Left lobe of liver (tissue), 2 donors: ENCODE data around the gene MAD1L1. TPM values are rescaled to one million over a fixed set of nuclear protein-coding genes. Genes with fewer than 3 reads are reported as not detected.

Experiments used
- ATAC-seq: fragments of 200-7000 bp; cut with Tn5 transposase; one replicate; pipeline ENCODE4 v1.9.1; 2020; ENCODE audit warnings: mild to moderate bottlenecking, moderate library complexity
- DNase-seq: peaks from one replicate; pipeline ENCODE4 v3.0.0-alpha.2; 2020; ENCODE audit warnings: low spot score
- total RNA-seq: library from RNA; stranded (reverse); gene quantifications from one replicate; pipeline ENCODE4 v1.2.1, GENCODE V29; 2021
- donor health status: DM: no; HTN: no; CAD: no; lungs with moderate emphysema.
- donor health status: DM: no; HTN: yes; CAD: no.

MAD1L1 gene
- total RNA-seq, 1 donor from 2014 or later = 24.9 TPM

- ATAC-seq = no peak
- DNase-seq = no peak
Observed at GRCh38 chr7:1925349-1925748, 307.4 kb downstream of the MAD1L1 start.

DNA sequence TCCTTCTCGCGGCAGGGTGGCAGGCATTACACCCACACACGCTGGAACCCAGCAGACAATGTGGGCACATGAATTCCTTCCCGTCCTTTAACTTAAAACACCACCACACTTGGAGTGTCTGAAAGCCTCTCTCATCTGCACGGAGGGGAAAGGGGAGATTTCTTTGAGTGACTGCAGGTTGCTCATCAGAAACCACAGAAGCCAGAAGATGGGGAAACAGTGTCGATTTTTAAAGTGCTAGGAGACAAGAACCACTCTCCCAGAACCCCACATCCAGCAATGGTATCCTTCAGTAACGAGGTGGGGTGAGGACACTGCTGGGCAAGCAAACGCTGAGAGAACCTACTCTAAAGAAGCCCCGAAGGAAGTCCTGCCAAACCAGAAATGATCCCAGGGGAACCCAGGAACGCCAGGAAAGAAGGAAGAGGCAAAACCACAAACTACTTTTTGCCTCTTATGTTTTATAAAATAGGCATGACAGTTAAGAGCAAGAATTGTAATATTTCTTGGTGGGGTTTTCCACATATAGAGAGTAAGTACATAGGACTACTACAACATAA is 308.4 kb downstream of the MAD1L1 start:
- DNase-seq (no peak), ATAC-seq (no peak)

DNA sequence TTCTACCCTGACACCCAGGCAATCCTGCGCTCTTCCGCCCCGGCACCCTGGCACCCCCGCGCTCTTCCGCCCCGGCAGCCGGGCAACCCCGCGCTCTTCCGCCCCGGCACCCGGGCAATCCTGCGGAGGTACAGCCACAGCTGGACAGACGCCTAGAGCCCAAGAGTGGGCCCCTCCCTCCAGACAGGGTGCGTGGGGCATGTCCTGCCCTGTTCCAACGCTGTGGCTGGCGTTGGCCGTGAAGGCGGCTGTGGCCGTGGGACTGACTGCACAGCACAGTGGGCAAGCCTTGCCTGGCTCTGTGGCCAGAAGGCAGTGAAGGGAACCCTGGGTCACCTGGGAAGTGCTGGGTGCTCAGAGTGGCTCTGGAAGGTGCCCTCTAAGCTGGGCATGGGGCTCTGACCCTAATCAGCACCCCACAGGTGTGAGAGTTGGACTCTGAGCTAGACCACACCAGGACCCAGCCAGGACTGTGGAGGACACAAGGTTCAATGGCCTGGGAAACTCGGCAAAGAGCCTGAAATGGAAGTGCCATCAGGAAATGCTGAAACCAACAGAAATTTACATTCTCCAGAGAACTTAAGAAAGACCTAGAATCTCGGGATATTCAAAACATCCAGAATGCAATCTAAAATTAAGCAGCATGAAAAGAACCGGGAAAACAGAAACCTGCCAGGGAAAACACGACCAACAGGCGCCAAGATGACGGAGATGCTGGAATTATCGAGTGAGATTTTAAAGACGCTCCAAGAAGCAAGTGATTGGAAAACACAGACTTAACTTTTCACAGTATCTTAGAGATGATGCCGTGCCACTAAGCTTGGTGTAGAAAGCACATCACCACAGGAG is 309.1 kb downstream of the MAD1L1 start:
- ATAC-seq = peak; percentile 73
- peak; percentile 92 for DNase-seq

DNA sequence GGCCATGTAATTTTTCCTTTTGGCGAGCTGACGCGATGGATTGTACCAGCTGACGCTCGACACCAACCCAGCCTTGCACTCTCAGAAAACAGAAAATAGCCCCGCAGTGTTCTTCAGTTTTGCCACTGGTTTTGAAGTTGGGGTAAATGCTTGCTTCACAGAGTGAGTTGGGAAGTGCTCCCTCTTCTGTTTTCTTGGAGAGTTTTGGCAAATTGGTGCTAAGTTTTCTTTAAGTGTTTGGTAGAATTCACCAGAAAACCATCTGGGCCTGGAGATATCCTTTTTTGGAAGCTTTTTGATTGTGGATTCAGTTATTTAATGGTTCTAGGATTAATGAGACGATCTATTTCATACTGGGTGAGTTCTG is 309.9 kb downstream of the MAD1L1 start:
- ATAC-seq (no peak), DNase-seq (no peak)

DNA sequence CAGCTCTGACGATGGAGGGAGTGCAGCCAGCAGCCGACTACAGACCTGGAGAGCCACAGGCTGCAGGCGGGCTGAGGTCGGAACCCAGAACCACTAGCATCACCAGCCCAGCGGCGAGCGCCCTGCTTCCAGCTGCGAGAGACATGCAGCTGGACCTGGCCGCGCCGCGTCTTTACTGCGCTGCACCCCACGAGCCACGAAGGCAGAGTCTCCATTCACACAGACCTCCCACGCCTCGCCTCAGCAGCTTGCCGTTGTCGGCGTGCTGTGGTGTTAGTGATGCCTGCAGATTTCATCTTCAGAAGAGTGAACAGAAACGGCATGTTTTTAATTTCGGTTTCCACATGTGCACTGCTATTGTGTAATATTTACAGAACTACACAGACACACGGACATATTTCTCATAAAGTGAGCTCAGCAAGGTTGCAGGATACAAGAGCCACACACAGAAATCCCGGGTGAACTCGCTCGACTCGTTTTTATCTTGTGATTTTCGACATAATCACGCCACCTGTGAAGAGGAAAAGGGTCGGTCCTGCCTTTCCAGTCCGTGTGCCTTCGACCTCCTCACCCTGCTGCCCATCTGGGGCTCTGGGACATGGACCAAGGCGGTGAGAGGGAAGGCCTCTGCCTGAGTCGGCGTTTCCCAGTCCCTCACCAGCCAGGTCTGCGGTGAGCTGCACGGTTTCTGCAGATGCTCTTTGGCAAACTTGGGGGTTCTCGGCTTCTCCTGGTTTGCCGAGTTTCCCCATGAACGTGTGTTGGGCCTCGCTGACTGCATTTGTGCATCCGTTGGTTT is 310.5 kb downstream of the MAD1L1 start:
- ATAC-seq = peak; percentile 7
- no peak for DNase-seq

DNA sequence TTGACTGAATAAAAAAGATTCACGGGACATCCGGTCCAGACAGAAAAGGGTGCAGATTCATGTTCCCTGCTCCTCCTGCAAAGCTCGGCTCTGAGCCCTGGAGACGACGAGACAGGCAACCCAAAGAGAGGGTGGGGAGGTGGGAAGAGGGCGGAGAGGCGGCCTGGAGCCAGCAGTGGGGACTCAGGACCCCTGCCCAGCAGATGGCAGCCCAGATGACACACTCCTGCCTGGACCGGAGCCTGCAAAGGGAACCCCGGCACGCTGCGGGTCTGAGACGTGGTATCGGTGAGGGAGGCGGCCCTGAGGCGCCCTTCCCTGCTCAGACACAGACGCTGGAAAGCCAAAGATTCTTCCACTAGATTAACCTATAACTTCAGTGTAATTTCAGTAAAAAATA is 311.9 kb downstream of the MAD1L1 start:
- DNase-seq = no peak
- ATAC-seq = no peak

DNA sequence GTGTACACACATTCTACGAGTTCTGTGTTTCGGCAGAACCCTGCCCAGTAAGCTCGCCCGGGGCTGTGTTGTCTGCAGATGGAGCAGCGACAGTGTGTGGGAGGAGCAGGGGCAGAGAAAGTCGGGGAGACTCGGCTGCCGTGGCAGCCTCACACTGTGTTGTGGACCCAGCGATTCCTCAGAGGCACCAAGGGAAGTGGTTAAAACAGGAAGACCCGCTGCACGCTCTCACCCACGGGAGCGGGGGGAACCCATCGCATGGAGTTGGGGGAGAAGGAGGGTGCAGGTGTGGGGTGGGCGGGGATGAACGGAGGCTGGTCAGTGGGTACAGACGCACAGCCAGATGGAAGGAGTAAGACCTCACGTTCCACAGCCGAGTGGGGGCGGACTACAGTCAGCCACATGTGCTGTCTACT is 312.5 kb downstream of the MAD1L1 start:
- DNase-seq (no peak), ATAC-seq (no peak)

GRCh38 chr7:1919539-1920265 is 313.0 kb downstream of the MAD1L1 start:
- peak; percentile 95 for DNase-seq
- ATAC-seq = peak; percentile 68

DNA sequence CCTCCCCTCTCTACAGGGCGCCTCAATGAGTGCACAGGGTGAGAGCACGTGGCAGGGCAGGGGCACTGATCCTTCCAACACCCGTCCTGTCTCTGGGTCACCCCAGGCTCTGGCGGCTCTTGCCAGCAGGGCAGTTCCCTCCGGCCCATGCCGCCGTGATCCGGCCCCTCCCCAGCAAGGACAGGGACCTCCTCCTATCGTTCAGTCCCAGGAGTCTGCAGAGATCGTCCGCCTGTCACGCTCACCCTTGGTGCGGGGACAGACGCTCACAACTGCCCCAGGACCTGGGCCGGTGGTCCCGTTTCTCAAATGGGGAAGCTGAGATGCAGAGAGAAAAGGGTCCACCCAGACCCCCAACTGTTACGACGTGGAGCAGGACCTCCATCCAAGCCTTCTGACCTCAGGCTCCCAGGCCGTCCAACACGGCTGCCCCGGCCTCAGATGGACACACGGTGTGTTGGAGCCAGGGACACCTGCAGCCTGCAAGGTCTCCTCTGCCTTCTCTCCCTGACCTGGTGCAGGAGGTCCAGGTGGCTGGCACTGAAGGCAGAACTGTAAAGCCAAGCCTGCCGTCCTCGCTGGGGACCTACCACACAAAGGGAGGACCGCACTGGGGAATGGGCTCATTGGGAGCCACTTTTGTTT is 313.7 kb downstream of the MAD1L1 start:
- no peak for DNase-seq

GRCh38 chr7:1918063-1918645 is 314.6 kb downstream of the MAD1L1 start:
- ATAC-seq (no peak), DNase-seq (no peak)

More for the DNA sequence above, 313.7 kb downstream of the MAD1L1 start:
- no peak for ATAC-seq

DNA sequence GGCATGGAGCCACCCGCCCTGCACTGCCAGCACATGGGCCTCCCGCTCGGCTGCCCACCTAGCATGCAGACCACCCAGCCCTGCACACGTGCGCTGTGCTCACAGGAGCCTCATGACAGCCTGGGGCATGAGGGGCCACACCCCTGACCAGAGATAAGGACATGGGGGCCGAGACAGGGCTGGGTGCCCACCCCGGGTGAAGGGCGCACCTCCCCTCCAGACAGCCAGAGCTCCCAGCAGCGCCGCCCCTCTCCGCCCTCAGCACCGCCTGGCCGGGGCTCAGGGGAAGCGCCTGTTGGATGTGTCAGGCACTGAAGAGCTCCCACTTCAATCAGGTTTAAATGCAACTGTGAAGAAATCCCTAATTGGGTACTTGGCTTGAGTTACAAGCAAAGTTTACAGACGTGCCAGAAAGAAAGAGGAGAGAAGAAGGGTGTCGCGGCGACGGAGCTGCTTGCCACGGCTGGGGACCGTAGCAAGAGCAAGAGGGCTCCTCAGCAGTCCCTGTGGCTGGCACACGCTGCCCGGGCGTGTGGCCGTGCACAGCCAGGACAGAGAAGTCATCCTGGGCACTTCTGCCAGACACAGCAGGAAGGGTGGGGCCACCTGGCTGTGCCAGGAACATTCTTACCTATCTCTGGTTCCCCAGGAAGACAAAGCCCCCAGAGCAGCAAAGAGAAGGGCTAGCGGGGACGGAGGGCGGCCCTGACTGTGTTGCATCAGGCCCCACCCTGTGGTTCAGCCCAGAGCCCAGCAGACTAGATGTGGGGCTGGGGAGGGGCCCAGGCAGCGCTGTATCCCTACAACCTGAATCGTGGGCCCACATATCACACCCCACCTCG is 315.3 kb downstream of the MAD1L1 start:
- no peak for DNase-seq
- ATAC-seq = no peak

DNA sequence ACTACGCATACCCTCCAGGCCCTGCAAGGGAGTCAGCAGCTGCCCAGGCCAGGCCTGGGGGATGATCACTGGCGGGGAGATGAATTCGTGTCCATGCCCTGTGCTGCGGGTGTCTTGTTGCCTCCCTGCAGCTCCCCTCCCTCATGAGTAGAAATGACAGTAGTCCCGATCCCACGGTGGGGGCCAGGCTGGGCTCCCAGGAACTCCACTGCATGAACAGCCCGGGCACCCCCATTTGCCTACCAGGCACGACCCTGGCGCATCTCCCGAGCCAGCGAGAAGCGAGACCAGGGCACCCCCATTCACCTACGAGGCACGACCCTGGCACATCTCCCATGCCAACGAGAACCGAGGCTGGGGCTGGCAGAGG is 316.2 kb downstream of the MAD1L1 start:
- DNase-seq = no peak

GRCh38 chr7:1915956-1916600 is 316.7 kb downstream of the MAD1L1 start:
- DNase-seq (no peak), ATAC-seq (no peak)

More for the DNA sequence above, 316.2 kb downstream of the MAD1L1 start:
- ATAC-seq = no peak

- no peak for ATAC-seq
- no peak for DNase-seq
Observed at GRCh38 chr7:1915326-1915725, 317.4 kb downstream of the MAD1L1 start.

- no peak for DNase-seq
Observed at GRCh38 chr7:1914743-1915142, 318.0 kb downstream of the MAD1L1 start.

GRCh38 chr7:1914321-1914720 is 318.4 kb downstream of the MAD1L1 start:
- ATAC-seq = peak; percentile 80
- peak; percentile 85 for DNase-seq

More at GRCh38 chr7:1914743-1915142, 318.0 kb downstream of the MAD1L1 start:
- ATAC-seq = no peak

DNA sequence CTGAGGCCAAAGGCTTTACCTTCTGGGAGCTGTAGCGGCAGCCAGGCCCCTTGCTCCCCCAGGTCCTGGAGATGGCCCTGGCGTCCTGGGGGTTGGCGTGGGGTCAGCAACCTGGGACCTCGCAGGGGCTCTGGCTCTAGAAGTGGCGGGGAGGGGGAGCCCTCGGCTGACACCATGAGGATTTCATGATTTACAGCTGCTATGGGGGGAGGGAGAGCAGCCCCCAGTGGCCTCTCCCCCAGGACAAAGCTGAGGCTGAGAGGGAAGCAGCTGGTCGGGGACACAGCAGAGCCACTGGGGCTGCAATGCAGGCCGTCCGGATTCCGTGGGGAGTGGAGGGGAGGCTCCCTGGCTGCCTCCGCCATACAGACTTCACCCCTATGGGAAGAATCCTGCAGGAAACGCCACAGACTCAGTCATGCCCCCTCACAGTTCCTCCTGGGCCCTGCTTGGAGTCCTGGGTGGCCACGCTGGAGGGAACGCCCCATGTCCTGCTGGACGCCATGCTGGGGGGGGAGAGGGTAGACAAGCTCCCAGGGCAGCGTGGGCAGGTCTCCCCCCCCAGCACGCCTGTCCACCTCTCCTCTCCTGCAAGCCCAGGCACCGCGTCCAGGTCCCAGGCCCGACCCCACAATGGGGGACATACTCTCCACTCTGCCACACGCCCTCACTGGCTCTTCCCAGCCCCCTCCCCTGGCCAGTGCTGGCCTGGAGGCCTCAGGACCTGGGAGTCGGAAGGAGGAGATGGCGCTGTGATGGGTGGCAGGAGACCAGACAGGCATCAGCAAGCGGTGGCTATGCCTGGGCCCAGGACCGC is 319.1 kb downstream of the MAD1L1 start:
- no peak for DNase-seq
- ATAC-seq = peak; percentile 3
